ENCODE measurements around the gene LGALSL.

GRCh38 chr2:64419596-64420165 lies 34.3 kb upstream of the LGALSL start:
- TF ChIP-seq CTCF (IDR thresholded peaks at IDR 0.05; ENCODE audit: insufficient read depth, low read length, poor library complexity, severe bottlenecking) (no peak), EZH2phosphoT487 (conservative IDR thresholded peaks at IDR 0.05; ENCODE audit: low read length) (no peak)
